ENCODE results near the gene MGAT5. TPM values are rescaled to one million over a fixed set of nuclear protein-coding genes. Genes with fewer than 3 reads are reported as not detected.

Gene MGAT5
- total and polyA plus RNA-seq, 7 experiments from 2014 or later = 5.3 to 48.0 (median 40.0) TPM

- H3K36me3 ChIP-seq (ENCODE audit: control insufficient read depth in 2 of 3, insufficient read depth in 3 of 3, low read length in 3 of 3) = no peaks in the 10 kb centered on the region
- peaks cover 0 to 10% (median 0%) of the 10 kb centered on the region in 11 donors for H3K9me3 Mint-ChIP-seq
- peaks cover 5 to 10% (median 7%) of the 10 kb centered on the region in 5 donors for H3K36me3 Mint-ChIP-seq
- H3K27me3 Mint-ChIP-seq = no peaks in the 10 kb centered on the region
- DNase-seq (peak in 8 of 9 donors; percentile 9 to 53 (median 40)), ATAC-seq (peak; percentile 66)
- POLR2A ChIA-PET = interaction anchor here (0.5 to 1.1 kb wide), 3 partner anchors 10 to 72 kb away, joined by 3 to 6 read pairs (median 4); no protein-coding TSS in a partner anchor
- H3K27ac Mint-ChIP-seq = peak overlapping the region; percentile 67 to 94 (median 89)
- CTCF ChIA-PET = interaction anchor here (0.8 to 4.4 kb wide), 6 partner anchors 11 to 192 kb away, joined by 3 to 26 read pairs (median 6); no protein-coding TSS in a partner anchor
- peak overlapping the region; percentile 53 to 81 (median 72) for H3K4me3 Mint-ChIP-seq
- intact Hi-C loops (cut with micrococcal nuclease) = loop anchor here in 1 of 2 donors (1.0 to 5.0 kb wide), 2 partner anchors 14 to 37 kb away; no protein-coding TSS in a partner anchor
- peak overlapping the region; percentile 38 for H3K27ac ChIP-seq (ENCODE audit: low read depth, low read length)
- H3K9me3 ChIP-seq (ENCODE audit: control insufficient read depth in 2 of 3, low read length in 3 of 3) = no peaks in the 10 kb centered on the region
- no peaks in the 10 kb centered on the region for H3K27me3 ChIP-seq (ENCODE audit: control insufficient read depth in 2 of 2, insufficient read depth in 2 of 2, low read length in 2 of 2)
- H3K4me3 ChIP-seq (ENCODE audit: low read length) = peak overlapping the region; percentile 27
- H3K4me1 Mint-ChIP-seq = peaks cover 45 to 72% (median 62%) of the 10 kb centered on the region in 7 donors
- peaks cover 43 to 47% of the 10 kb centered on the region in 2 donors for H3K4me1 ChIP-seq (ENCODE audit: control insufficient read depth in 2 of 2, insufficient read depth in 2 of 2, low read length in 2 of 2)
Observed at GRCh38 chr2:134218930-134219658, 34.8 kb upstream of the MGAT5 start.

GRCh38 chr2:134220344-134220974 lies 33.4 kb upstream of the MGAT5 start:
- Histone ChIP-seq H3K36me3 (ENCODE audit: control insufficient read depth in 2 of 3, insufficient read depth in 3 of 3, low read length in 3 of 3) (no peaks in the 10 kb centered on the region), H3K4me1 (ENCODE audit: control insufficient read depth in 2 of 2, insufficient read depth in 2 of 2, low read length in 2 of 2) (peaks cover 43 to 47% of the 10 kb centered on the region in 2 donors), H3K27me3 (ENCODE audit: control insufficient read depth in 2 of 2, insufficient read depth in 2 of 2, low read length in 2 of 2) (no peaks in the 10 kb centered on the region), H3K4me3 (ENCODE audit: low read length) (no peak overlapping the region), H3K9me3 (ENCODE audit: control insufficient read depth in 2 of 3, low read length in 3 of 3) (no peaks in the 10 kb centered on the region), H3K27ac (ENCODE audit: low read depth, low read length) (no peak overlapping the region)
- DNase-seq = no peak
- H3K27me3 Mint-ChIP-seq = no peaks in the 10 kb centered on the region
- intact Hi-C loops (cut with micrococcal nuclease) = no loop called here
- ATAC-seq = no peak
- peaks cover 0 to under 1% (median 0%) of the 10 kb centered on the region in 11 donors for H3K9me3 Mint-ChIP-seq
- CTCF ChIA-PET = interaction anchor here (1.3 to 1.6 kb wide), 3 partner anchors 13 to 25 kb away, joined by 3 to 9 read pairs (median 8); no protein-coding TSS in a partner anchor
- POLR2A ChIA-PET = interaction anchor here (0.5 to 0.8 kb wide), 3 partner anchors 10 to 98 kb away, joined by 3 to 7 read pairs (median 3); no protein-coding TSS in a partner anchor
- H3K36me3 Mint-ChIP-seq = peaks cover 0 to 2% (median 0%) of the 10 kb centered on the region in 5 donors
- peak overlapping the region in 5 of 10 donors; percentile 42 to 74 (median 53) for H3K4me3 Mint-ChIP-seq
- H3K4me1 Mint-ChIP-seq = peaks cover 45 to 72% (median 63%) of the 10 kb centered on the region in 7 donors
- H3K27ac Mint-ChIP-seq = peak overlapping the region in 4 of 9 donors; percentile 0 to 74 (median 13)

GRCh38 chr2:134224005-134224404 lies 29.9 kb upstream of the MGAT5 start:
- H3K27ac Mint-ChIP-seq = no peak overlapping the region
- no peak overlapping the region for H3K4me3 ChIP-seq (ENCODE audit: low read length)
- H3K36me3 Mint-ChIP-seq = peaks cover 0 to 20% (median 7%) of the 10 kb centered on the region in 5 donors
- H3K27me3 ChIP-seq (ENCODE audit: control insufficient read depth in 2 of 2, insufficient read depth in 2 of 2, low read length in 2 of 2) = no peaks in the 10 kb centered on the region
- peaks cover 0 to 6% (median 0%) of the 10 kb centered on the region in 3 experiments for H3K9me3 ChIP-seq (ENCODE audit: control insufficient read depth in 2 of 3, low read length in 3 of 3)
- H3K4me1 Mint-ChIP-seq = peaks cover 24 to 61% (median 47%) of the 10 kb centered on the region in 7 donors
- peaks cover 16% of the 10 kb centered on the region in 2 donors for H3K4me1 ChIP-seq (ENCODE audit: control insufficient read depth in 2 of 2, insufficient read depth in 2 of 2, low read length in 2 of 2)
- H3K27me3 Mint-ChIP-seq = no peaks in the 10 kb centered on the region
- H3K4me3 Mint-ChIP-seq = no peak overlapping the region
- ChIA-PET POLR2A (interaction anchor here (0.7 to 2.0 kb wide), 3 partner anchors 21 to 60 kb away, joined by 3 to 4 read pairs (median 3); no protein-coding TSS in a partner anchor), CTCF (interaction anchor here (1.3 kb wide), 1 partner anchor 20 kb away, joined by 4 read pairs; no protein-coding TSS in a partner anchor)
- ATAC-seq (no peak), DNase-seq (no peak)
- intact Hi-C loops (cut with micrococcal nuclease) = no loop called here
- H3K9me3 Mint-ChIP-seq = peaks cover 0 to 16% (median 7%) of the 10 kb centered on the region in 11 donors
- no peak overlapping the region for H3K27ac ChIP-seq (ENCODE audit: low read depth, low read length)
- H3K36me3 ChIP-seq (ENCODE audit: control insufficient read depth in 2 of 3, insufficient read depth in 3 of 3, low read length in 3 of 3) = no peaks in the 10 kb centered on the region

- ChIA-PET CTCF (no interaction called here), POLR2A (no interaction called here)
- peaks cover 0 to 17% (median 7%) of the 10 kb centered on the region in 11 donors for H3K9me3 Mint-ChIP-seq
- Histone ChIP-seq H3K9me3 (ENCODE audit: control insufficient read depth in 2 of 3, low read length in 3 of 3) (peaks cover 0 to 7% (median 0%) of the 10 kb centered on the region in 3 experiments), H3K27me3 (ENCODE audit: control insufficient read depth in 2 of 2, insufficient read depth in 2 of 2, low read length in 2 of 2) (no peaks in the 10 kb centered on the region), H3K4me1 (ENCODE audit: control insufficient read depth in 2 of 2, insufficient read depth in 2 of 2, low read length in 2 of 2) (peaks cover 5% of the 10 kb centered on the region in 2 donors), H3K27ac (ENCODE audit: low read depth, low read length) (no peak overlapping the region), H3K36me3 (ENCODE audit: control insufficient read depth in 2 of 3, insufficient read depth in 3 of 3, low read length in 3 of 3) (no peaks in the 10 kb centered on the region), H3K4me3 (ENCODE audit: low read length) (no peak overlapping the region)
- H3K27ac Mint-ChIP-seq = no peak overlapping the region
- peaks cover 14 to 54% (median 41%) of the 10 kb centered on the region in 7 donors for H3K4me1 Mint-ChIP-seq
- no peaks in the 10 kb centered on the region for H3K27me3 Mint-ChIP-seq
- H3K36me3 Mint-ChIP-seq = peaks cover 0 to 26% (median 8%) of the 10 kb centered on the region in 5 donors
- ATAC-seq (no peak), DNase-seq (no peak)
- H3K4me3 Mint-ChIP-seq = no peak overlapping the region
- intact Hi-C loops (cut with micrococcal nuclease) = no loop called here
Observed at GRCh38 chr2:134225173-134225572, 28.7 kb upstream of the MGAT5 start.

GRCh38 chr2:134225841-134226240 lies 28.0 kb upstream of the MGAT5 start:
- Histone ChIP-seq H3K4me3 (ENCODE audit: low read length) (no peak overlapping the region), H3K27ac (ENCODE audit: low read depth, low read length) (no peak overlapping the region), H3K4me1 (ENCODE audit: control insufficient read depth in 2 of 2, insufficient read depth in 2 of 2, low read length in 2 of 2) (peaks cover 0 to 3% of the 10 kb centered on the region in 2 donors), H3K36me3 (ENCODE audit: control insufficient read depth in 2 of 3, insufficient read depth in 3 of 3, low read length in 3 of 3) (no peaks in the 10 kb centered on the region), H3K9me3 (ENCODE audit: control insufficient read depth in 2 of 3, low read length in 3 of 3) (peaks cover 0 to 7% (median 0%) of the 10 kb centered on the region in 3 experiments), H3K27me3 (ENCODE audit: control insufficient read depth in 2 of 2, insufficient read depth in 2 of 2, low read length in 2 of 2) (no peaks in the 10 kb centered on the region)
- no peak overlapping the region for H3K27ac Mint-ChIP-seq
- no peaks in the 10 kb centered on the region for H3K27me3 Mint-ChIP-seq
- peaks cover 0 to 26% (median 8%) of the 10 kb centered on the region in 5 donors for H3K36me3 Mint-ChIP-seq
- DNase-seq = no peak
- peaks cover 0 to 17% (median 7%) of the 10 kb centered on the region in 11 donors for H3K9me3 Mint-ChIP-seq
- H3K4me3 Mint-ChIP-seq = no peak overlapping the region
- ChIA-PET CTCF (interaction anchor here (0.7 to 1.2 kb wide), 2 partner anchors 27 to 124 kb away, joined by 3 read pairs; no protein-coding TSS in a partner anchor), POLR2A (no interaction called here)
- H3K4me1 Mint-ChIP-seq = peaks cover 14 to 52% (median 38%) of the 10 kb centered on the region in 7 donors
- no peak for ATAC-seq
- intact Hi-C loops (cut with micrococcal nuclease) = no loop called here

- H3K4me3 Mint-ChIP-seq = no peak overlapping the region
- peaks cover 20 to 52% (median 40%) of the 10 kb centered on the region in 7 donors for H3K4me1 Mint-ChIP-seq
Observed at GRCh38 chr2:134226601-134227000, 27.3 kb upstream of the MGAT5 start.

More at GRCh38 chr2:134226601-134227000, 27.3 kb upstream of the MGAT5 start:
- ChIA-PET CTCF (interaction anchor here (0.7 to 1.2 kb wide), 2 partner anchors 28 to 123 kb away, joined by 3 read pairs; no protein-coding TSS in a partner anchor), POLR2A (interaction anchor here (1.3 kb wide), 1 partner anchor 21 kb away, joined by 3 read pairs; no protein-coding TSS in a partner anchor)
- Histone ChIP-seq H3K4me1 (ENCODE audit: control insufficient read depth in 2 of 2, insufficient read depth in 2 of 2, low read length in 2 of 2) (peaks cover 2 to 9% of the 10 kb centered on the region in 2 donors), H3K27ac (ENCODE audit: low read depth, low read length) (no peak overlapping the region), H3K36me3 (ENCODE audit: control insufficient read depth in 2 of 3, insufficient read depth in 3 of 3, low read length in 3 of 3) (no peaks in the 10 kb centered on the region), H3K4me3 (ENCODE audit: low read length) (no peak overlapping the region), H3K27me3 (ENCODE audit: control insufficient read depth in 2 of 2, insufficient read depth in 2 of 2, low read length in 2 of 2) (no peaks in the 10 kb centered on the region), H3K9me3 (ENCODE audit: control insufficient read depth in 2 of 3, low read length in 3 of 3) (peaks cover 0 to 7% (median 0%) of the 10 kb centered on the region in 3 experiments)
- peaks cover 0 to 17% (median 7%) of the 10 kb centered on the region in 11 donors for H3K9me3 Mint-ChIP-seq
- ATAC-seq = no peak
- H3K27me3 Mint-ChIP-seq = no peaks in the 10 kb centered on the region
- no peak for DNase-seq
- H3K36me3 Mint-ChIP-seq = peaks cover 0 to 27% (median 8%) of the 10 kb centered on the region in 5 donors
- H3K27ac Mint-ChIP-seq = no peak overlapping the region
- intact Hi-C loops (cut with micrococcal nuclease) = no loop called here

Data from naive thymus-derived CD4-positive, alpha-beta T cell (primary cell).